Trophoblast cell (in vitro differentiated cells and primary cell): ENCODE measurements around the gene MIEF1.
"Not testable (repeated sequence)": the region's sequence is repeated elsewhere in the genome, so short reads cannot be mapped to it uniquely, and the experiment has no call there.

Experiments
- DNase-seq, 2 donors: peaks; one replicate each; pipeline ENCODE4 v3.0.0-alpha.2; 2016
- H2AFZ ChIP-seq: 2 replicates; pipeline ENCODE4 v1.6.1; 2013; ENCODE audit warnings: low read length, moderate library complexity, mild to moderate bottlenecking; ENCODE audit not compliant: insufficient read depth, poor library complexity
- H2AK5ac ChIP-seq: 2 replicates; pipeline ENCODE4 v1.6.1; 2013; ENCODE audit warnings: mild to moderate bottlenecking, low read length
- H2BK120ac ChIP-seq: 2 replicates; pipeline ENCODE4 v1.6.1; 2013; ENCODE audit warnings: low read length, mild to moderate bottlenecking, moderate library complexity; ENCODE audit not compliant: insufficient read depth, poor library complexity
- H2BK12ac ChIP-seq: 2 replicates; pipeline ENCODE4 v1.6.1; 2013; ENCODE audit warnings: mild to moderate bottlenecking, low read length, moderate library complexity
- H2BK5ac ChIP-seq: 2 replicates; pipeline ENCODE4 v1.6.1; 2013; ENCODE audit warnings: low read length, low read depth, moderate library complexity, mild to moderate bottlenecking; ENCODE audit not compliant: poor library complexity
- H3K14ac ChIP-seq: 2 replicates; pipeline ENCODE4 v1.6.1; 2013; ENCODE audit warnings: mild to moderate bottlenecking, low read length
- H3K18ac ChIP-seq: 2 replicates; pipeline ENCODE4 v1.6.1; 2013; ENCODE audit warnings: mild to moderate bottlenecking, low read length
- H3K23ac ChIP-seq: 2 replicates; pipeline ENCODE4 v1.6.1; 2013; ENCODE audit warnings: low read length
- H3K27ac ChIP-seq: 2 replicates; pipeline ENCODE4 v1.5.1; 2013; ENCODE audit warnings: low read depth, mild to moderate bottlenecking, inconsistent platforms, low read length, moderate library complexity
- H3K27me3 ChIP-seq: 2 replicates; pipeline ENCODE4 v1.6.1; 2013; ENCODE audit warnings: inconsistent platforms, mild to moderate bottlenecking, low read length, moderate library complexity; ENCODE audit not compliant: insufficient read depth
- H3K36me3 ChIP-seq, 2 experiments: 1 replicate in 1 of 2; 2 replicates in 1 of 2; pipeline ENCODE4 v1.6.1; 2013; ENCODE audit warnings: low read length in 2 of 2, mild to moderate bottlenecking in 2 of 2, moderate library complexity in 1 of 2; ENCODE audit not compliant: insufficient read depth in 2 of 2, control insufficient read depth in 1 of 2
- H3K4ac ChIP-seq: 2 replicates; pipeline ENCODE4 v1.6.1; 2013; ENCODE audit warnings: low read depth, mild to moderate bottlenecking, low read length, moderate library complexity
- H3K4me1 ChIP-seq, 2 experiments: 1 replicate in 1 of 2; 2 replicates in 1 of 2; pipeline ENCODE4 v1.6.1; 2013; ENCODE audit warnings: low read length in 2 of 2, mild to moderate bottlenecking in 2 of 2, moderate library complexity in 1 of 2; ENCODE audit not compliant: insufficient read depth in 2 of 2, control insufficient read depth in 1 of 2
- H3K4me2 ChIP-seq: 2 replicates; pipeline ENCODE4 v1.6.1; 2013; ENCODE audit warnings: inconsistent platforms, mild to moderate bottlenecking, low read length, moderate library complexity
- H3K4me3 ChIP-seq: 2 replicates; pipeline ENCODE4 v1.5.1; 2013; ENCODE audit warnings: mild to moderate bottlenecking, low read depth, low read length, inconsistent platforms
- H3K79me1 ChIP-seq: one replicate; pipeline ENCODE4 v1.6.1; 2013; ENCODE audit warnings: low read length
- H3K79me2 ChIP-seq: 2 replicates; pipeline ENCODE4 v1.6.1; 2013; ENCODE audit warnings: low read length, mild to moderate bottlenecking; ENCODE audit not compliant: control insufficient read depth, insufficient read depth, poor library complexity
- H3K9ac ChIP-seq: 2 replicates; pipeline ENCODE4 v1.6.1; 2013; ENCODE audit warnings: mild to moderate bottlenecking, low read length
- H3K9me3 ChIP-seq: 2 replicates; pipeline ENCODE4 v1.6.1; 2013; ENCODE audit warnings: low read depth, mild to moderate bottlenecking, control low read depth, inconsistent platforms, low read length; ENCODE audit not compliant: insufficient read depth
- H4K12ac ChIP-seq: 2 replicates; pipeline ENCODE4 v1.6.1; 2013; ENCODE audit warnings: low read depth, mild to moderate bottlenecking, low read length, moderate library complexity
- H4K8ac ChIP-seq: 2 replicates; pipeline ENCODE4 v1.6.1; 2013; ENCODE audit warnings: low read depth, mild to moderate bottlenecking, low read length, moderate library complexity
- H4K91ac ChIP-seq: one replicate; pipeline ENCODE4 v1.6.1; 2013; ENCODE audit warnings: low read depth, mild to moderate bottlenecking, low read length, moderate library complexity
- WGBS: extraction: QIAGEN DNeasy Blood & Tissue Kit; methylation state at CpG from one replicate; pipeline ENCODE4 v1.1.7; 2013; ENCODE audit warnings: missing lambda C conversion rate; ENCODE audit not compliant: insufficient read length, insufficient coverage; ENCODE audit errors: extremely low coverage; 5-methylcytosine and 5-hydroxymethylcytosine counted together

Gene MIEF1

GRCh38 chr22:39507021-39507420, 4.9 kb downstream of the MIEF1 start:
- not testable (repeated sequence) for H3K9me3 ChIP-seq, H3K23ac ChIP-seq, H3K4me3 ChIP-seq

DNA sequence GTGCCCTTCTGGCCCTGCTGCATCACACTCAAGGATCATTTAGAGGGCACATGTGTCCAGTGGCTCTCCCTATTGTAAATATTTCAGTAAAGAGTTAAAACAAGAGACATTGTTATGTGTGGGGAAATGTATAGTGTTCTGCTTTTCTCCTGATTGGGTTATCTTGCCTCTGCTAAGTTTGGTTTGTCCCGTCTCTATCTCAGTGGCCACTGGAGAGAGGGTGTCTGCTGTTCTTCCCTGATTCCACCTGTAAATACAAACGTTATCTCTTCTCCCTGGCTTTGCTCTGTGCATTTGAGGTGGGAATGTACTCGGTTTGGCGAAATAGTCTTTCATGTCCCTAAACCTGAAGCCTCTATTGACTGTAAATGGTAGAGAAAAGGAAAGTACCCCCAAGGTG, 6.3 kb downstream of the MIEF1 start:
- no peaks in the 10 kb centered on the region for H3K79me1 ChIP-seq
- no peak overlapping the region for H3K4me3 ChIP-seq
- no peak overlapping the region for H3K27ac ChIP-seq
- H3K27me3 ChIP-seq, result no peaks in the 10 kb centered on the region
- DNase-seq, result no peak
- H2BK12ac ChIP-seq, result no peak overlapping the region
- no peaks in the 10 kb centered on the region for H3K4me1 ChIP-seq
- H3K18ac ChIP-seq, result no peak overlapping the region
- H3K9me3 ChIP-seq, result peaks cover under 1% of the 10 kb centered on the region
- H2AK5ac ChIP-seq, result no peak overlapping the region
- H2BK5ac ChIP-seq, result no peak overlapping the region
- no peak overlapping the region for H2AFZ ChIP-seq
- no peak overlapping the region for H3K4me2 ChIP-seq
- H2BK120ac ChIP-seq, result no peak overlapping the region
- no peak overlapping the region for H3K9ac ChIP-seq
- H3K23ac ChIP-seq, result no peak overlapping the region
- no peaks in the 10 kb centered on the region for H3K79me2 ChIP-seq
- no peak overlapping the region for H3K4ac ChIP-seq
- H4K8ac ChIP-seq, result no peak overlapping the region
- no peak overlapping the region for H4K91ac ChIP-seq
- no CpG with 5 or more reads among the region's 4 CpGs for WGBS
- H4K12ac ChIP-seq, result no peak overlapping the region
- peaks cover 58 to 67% of the 10 kb centered on the region in 2 experiments for H3K36me3 ChIP-seq
- H3K14ac ChIP-seq, result no peak overlapping the region

More at GRCh38 chr22:39507021-39507420, 4.9 kb downstream of the MIEF1 start:
- H4K12ac ChIP-seq, H2BK120ac ChIP-seq, H3K79me1 ChIP-seq, H3K27me3 ChIP-seq, H2AFZ ChIP-seq, H3K27ac ChIP-seq, H2BK12ac ChIP-seq, H3K9ac ChIP-seq, H3K79me2 ChIP-seq, H2AK5ac ChIP-seq, H2BK5ac ChIP-seq, H3K4ac ChIP-seq, DNase-seq, H3K14ac ChIP-seq, H3K4me1 ChIP-seq, H3K18ac ChIP-seq, H3K4me2 ChIP-seq, H4K91ac ChIP-seq, H4K8ac ChIP-seq: not testable (repeated sequence)
- H3K36me3 ChIP-seq, result peaks cover 46 to 59% of the 10 kb centered on the region in 2 experiments
- WGBS, result no CpG with 5 or more reads among the region's 10 CpGs

DNA sequence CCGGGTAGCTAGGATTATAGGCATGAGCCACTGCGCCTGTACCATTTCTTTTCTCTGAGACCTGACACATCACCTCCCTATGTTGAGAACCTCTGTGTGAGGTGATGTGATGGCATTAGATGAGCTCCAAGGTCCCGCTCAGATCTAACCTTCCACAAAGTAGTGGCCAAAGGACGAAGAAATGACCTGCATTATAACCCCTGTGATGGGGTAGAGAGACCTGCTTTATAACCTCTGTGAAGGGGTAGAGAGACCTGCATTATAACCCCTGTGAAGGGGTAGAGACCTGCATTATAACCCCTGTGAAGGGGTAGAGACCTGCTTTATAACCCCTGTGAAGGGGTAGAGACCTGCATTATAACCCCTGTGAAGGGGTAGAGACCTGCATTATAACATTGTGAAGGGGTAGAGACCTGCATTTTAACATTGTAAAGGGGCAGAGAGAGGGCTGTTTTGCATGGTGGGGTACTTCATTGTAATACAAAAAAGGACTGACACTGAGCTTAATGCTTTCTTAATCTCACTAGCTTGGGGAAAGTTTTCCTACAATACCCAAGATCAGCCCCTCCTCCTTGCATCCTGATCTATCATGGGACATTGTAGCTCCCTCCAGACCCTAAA, 8.5 kb downstream of the MIEF1 start:
- no peak overlapping the region for H3K4me2 ChIP-seq
- H3K4me3 ChIP-seq, result no peak overlapping the region
- no peak overlapping the region for H3K18ac ChIP-seq
- no peak overlapping the region for H3K23ac ChIP-seq
- peaks cover 60 to 71% of the 10 kb centered on the region in 2 experiments for H3K36me3 ChIP-seq
- H3K79me1 ChIP-seq, result no peaks in the 10 kb centered on the region
- H3K4ac ChIP-seq, result no peak overlapping the region
- no peak for DNase-seq
- no CpG with 5 or more reads among the region's 4 CpGs for WGBS
- no peak overlapping the region for H3K9ac ChIP-seq
- no peaks in the 10 kb centered on the region for H3K27me3 ChIP-seq
- H3K4me1 ChIP-seq, result no peaks in the 10 kb centered on the region
- H4K8ac ChIP-seq, result no peak overlapping the region
- H3K79me2 ChIP-seq, result no peaks in the 10 kb centered on the region
- H4K91ac ChIP-seq, result no peak overlapping the region
- H3K9me3 ChIP-seq, result peaks cover 1% of the 10 kb centered on the region
- H4K12ac ChIP-seq, result no peak overlapping the region
- no peak overlapping the region for H2AK5ac ChIP-seq
- H2BK5ac ChIP-seq, result no peak overlapping the region
- no peak overlapping the region for H2AFZ ChIP-seq
- no peak overlapping the region for H2BK12ac ChIP-seq
- H2BK120ac ChIP-seq, result no peak overlapping the region
- no peak overlapping the region for H3K14ac ChIP-seq
- no peak overlapping the region for H3K27ac ChIP-seq

DNA sequence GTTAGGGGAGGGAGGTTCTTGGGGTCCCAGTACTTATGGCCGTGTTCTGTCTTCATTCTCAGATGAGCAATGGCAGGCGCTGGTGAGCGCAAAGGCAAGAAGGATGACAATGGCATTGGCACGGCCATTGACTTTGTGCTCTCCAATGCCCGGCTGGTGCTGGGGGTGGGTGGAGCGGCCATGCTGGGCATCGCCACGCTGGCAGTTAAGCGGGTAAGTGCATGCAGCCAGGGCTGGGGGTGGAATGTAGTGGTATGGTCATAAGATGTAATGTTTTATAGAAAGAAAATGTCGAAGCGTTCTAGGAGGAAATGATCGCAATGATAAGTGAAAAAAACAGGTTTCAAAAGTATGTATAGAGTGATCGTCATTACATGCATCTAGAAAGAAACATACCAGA, 9.1 kb downstream of the MIEF1 start:
- Histone ChIP-seq H3K9ac (no peak overlapping the region), H3K18ac (peak overlapping the region; percentile 31), H2AFZ (no peak overlapping the region), H3K79me2 (no peaks in the 10 kb centered on the region), H2BK120ac (no peak overlapping the region), H3K23ac (peak overlapping the region; percentile 12), H3K79me1 (no peaks in the 10 kb centered on the region), H2AK5ac (no peak overlapping the region), H3K27ac (no peak overlapping the region), H4K8ac (no peak overlapping the region), H3K4me2 (no peak overlapping the region), H4K12ac (no peak overlapping the region), H3K14ac (no peak overlapping the region), H3K36me3 (peaks cover 55 to 65% of the 10 kb centered on the region in 2 experiments), H3K4ac (no peak overlapping the region), H3K4me3 (no peak overlapping the region), H4K91ac (no peak overlapping the region), H3K9me3 (peaks cover 1% of the 10 kb centered on the region), H3K4me1 (no peaks in the 10 kb centered on the region), H2BK5ac (no peak overlapping the region), H3K27me3 (no peaks in the 10 kb centered on the region), H2BK12ac (no peak overlapping the region)
- 100% methylated on average over 3 of the region's 13 CpGs for WGBS
- peak in 1 of 2 donors; percentile 61 for DNase-seq
